ENCODE results near the gene TRIM71.

TRIM71 gene

DNA sequence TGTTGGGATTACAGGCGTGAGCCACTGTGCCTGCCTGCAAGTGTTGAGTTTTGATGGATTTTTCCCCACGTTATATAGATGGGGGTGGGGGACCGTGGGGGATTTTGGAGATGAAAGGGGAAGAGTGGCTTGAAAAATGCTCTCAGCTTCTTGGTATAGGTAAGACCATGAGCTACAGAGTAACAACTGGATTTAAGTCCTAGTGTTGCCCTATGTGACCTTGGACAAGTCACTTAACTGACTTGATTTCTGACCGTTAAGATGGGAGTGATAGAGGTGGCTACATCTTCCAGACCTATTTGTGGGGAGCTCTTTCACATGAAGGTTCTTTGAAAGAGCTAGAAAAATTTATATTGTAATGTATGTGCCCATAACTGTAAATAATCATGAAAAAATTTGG is 13.3 kb downstream of the TRIM71 start:
- no peak overlapping the region for H3K4me3 ChIP-seq (ENCODE audit: control insufficient read depth, low read depth, low read length)
- no peak for DNase-seq (ENCODE audit: low read depth)
- TF ChIP-seq, protein P1, sequence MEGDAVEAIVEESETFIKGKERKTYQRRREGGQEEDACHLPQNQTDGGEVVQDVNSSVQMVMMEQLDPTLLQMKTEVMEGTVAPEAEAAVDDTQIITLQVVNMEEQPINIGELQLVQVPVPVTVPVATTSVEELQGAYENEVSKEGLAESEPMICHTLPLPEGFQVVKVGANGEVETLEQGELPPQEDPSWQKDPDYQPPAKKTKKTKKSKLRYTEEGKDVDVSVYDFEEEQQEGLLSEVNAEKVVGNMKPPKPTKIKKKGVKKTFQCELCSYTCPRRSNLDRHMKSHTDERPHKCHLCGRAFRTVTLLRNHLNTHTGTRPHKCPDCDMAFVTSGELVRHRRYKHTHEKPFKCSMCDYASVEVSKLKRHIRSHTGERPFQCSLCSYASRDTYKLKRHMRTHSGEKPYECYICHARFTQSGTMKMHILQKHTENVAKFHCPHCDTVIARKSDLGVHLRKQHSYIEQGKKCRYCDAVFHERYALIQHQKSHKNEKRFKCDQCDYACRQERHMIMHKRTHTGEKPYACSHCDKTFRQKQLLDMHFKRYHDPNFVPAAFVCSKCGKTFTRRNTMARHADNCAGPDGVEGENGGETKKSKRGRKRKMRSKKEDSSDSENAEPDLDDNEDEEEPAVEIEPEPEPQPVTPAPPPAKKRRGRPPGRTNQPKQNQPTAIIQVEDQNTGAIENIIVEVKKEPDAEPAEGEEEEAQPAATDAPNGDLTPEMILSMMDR (IDR thresholded peaks at IDR 0.05; ENCODE audit: control insufficient read depth, insufficient read depth, low read depth, low read length, missing control alignments), result no peak

DNA sequence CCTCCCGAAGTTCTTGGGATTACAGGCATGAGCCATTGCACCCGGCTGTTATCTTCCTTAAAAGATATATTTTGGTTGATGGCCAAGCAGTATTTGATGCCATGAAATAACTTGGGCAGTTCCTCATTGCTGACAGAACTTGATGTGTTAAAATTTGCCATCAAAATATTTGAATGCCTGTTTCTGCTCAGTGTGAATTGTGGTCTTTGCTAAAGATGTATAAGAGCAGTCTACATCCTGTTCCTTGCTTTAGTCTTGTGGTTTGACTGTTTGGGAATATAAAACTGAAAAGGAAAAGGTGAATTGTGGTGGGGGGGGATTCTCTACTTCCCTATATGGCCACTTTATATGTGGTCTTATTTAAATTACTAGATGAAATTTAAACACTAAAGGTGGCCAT is 14.0 kb downstream of the TRIM71 start:
- H3K4me3 ChIP-seq (ENCODE audit: control insufficient read depth, low read depth, low read length), result no peak overlapping the region
- TF ChIP-seq, protein P1 (IDR thresholded peaks at IDR 0.05; ENCODE audit: control insufficient read depth, insufficient read depth, low read depth, low read length, missing control alignments), result no peak
- DNase-seq (ENCODE audit: low read depth), result no peak

DNA sequence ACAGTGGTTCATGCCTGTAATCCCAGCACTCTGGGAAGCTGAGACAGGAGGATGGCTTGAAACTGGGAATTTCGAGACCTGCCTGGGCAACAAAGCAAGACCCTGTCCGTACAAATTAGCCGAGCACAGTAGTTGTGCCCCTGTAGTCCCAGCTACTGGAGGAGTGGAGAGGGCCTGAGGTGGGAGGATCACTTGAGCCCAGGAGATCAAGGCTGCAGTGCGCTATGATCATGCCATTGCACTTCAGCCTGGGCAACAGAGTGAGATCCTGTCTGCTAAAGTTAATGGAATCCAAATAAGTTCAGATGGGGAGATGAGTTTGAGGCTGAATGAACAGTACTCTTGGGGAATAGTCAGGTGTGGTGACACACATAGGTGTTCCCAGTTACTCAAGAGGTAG is 14.4 kb downstream of the TRIM71 start:
- TF ChIP-seq, protein P1 (IDR thresholded peaks at IDR 0.05; ENCODE audit: control insufficient read depth, insufficient read depth, low read depth, low read length, missing control alignments), result no peak
- DNase-seq (ENCODE audit: low read depth), result no peak
- H3K4me3 ChIP-seq (ENCODE audit: control insufficient read depth, low read depth, low read length), result no peak overlapping the region

DNA sequence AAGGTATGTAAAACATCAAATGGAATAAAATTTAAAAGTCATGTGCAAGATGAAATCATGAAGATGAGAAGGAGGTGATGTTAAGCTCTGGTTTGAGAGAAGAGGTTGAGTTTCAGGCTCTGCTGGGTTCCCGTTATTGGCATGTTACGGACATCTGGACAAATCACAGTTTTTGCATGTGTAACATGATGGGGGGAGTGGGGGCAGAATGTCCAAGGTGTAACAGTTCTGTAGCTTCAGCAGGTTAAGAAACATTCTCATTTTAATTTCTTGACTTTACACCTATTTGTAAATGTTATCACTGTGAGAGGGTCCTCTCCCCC is 17.2 kb downstream of the TRIM71 start:
- no peak for DNase-seq (ENCODE audit: low read depth)
- TF ChIP-seq, protein P1 (IDR thresholded peaks at IDR 0.05; ENCODE audit: control insufficient read depth, insufficient read depth, low read depth, low read length, missing control alignments), result no peak
- no peak overlapping the region for H3K4me3 ChIP-seq (ENCODE audit: control insufficient read depth, low read depth, low read length)

DNA sequence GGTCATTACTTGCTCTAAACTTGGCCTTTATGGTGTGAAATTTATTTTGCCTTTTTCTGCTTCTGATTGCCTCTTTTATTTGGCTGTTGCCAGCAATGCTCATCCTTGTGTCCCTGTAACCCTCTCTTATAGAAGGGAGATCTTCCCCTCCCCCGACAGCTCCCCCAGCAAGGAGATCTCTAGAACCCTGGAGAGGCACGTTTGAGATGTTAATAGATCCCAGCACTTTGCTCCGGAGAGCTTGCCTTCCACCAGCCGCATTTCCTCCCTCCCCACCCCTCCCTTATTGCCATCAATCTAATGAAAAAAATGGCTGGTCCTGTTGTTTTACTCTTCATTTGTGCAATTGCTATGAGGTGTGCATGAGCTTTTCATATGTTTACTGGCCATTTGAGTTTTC is 18.2 kb downstream of the TRIM71 start:
- no peak overlapping the region for H3K4me3 ChIP-seq (ENCODE audit: control insufficient read depth, low read depth, low read length)
- no peak for DNase-seq (ENCODE audit: low read depth)
- TF ChIP-seq, protein P1 (IDR thresholded peaks at IDR 0.05; ENCODE audit: control insufficient read depth, insufficient read depth, low read depth, low read length, missing control alignments), result no peak

DNA sequence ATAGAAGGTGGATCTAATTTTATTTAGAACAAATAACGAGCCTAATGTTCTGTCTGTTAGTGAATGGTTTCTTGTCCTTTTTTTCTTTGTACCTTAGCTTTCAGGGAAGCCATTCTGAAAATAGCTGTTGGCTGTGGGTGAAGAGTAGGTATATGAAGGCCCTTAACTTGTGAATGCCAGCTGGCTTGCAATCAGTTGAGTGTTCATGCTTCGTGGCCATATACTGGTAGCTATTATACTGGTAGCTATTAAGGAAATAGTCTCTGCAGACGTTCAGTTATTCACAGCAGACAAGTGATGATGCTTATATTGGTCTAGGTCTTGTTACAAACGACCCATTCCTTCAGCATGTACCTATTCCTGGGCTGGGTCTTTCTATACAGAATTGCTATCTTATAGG is 18.8 kb downstream of the TRIM71 start:
- DNase-seq (ENCODE audit: low read depth), result no peak
- H3K4me3 ChIP-seq (ENCODE audit: control insufficient read depth, low read depth, low read length), result no peak overlapping the region
- TF ChIP-seq, protein P1 (IDR thresholded peaks at IDR 0.05; ENCODE audit: control insufficient read depth, insufficient read depth, low read depth, low read length, missing control alignments), result no peak

DNA sequence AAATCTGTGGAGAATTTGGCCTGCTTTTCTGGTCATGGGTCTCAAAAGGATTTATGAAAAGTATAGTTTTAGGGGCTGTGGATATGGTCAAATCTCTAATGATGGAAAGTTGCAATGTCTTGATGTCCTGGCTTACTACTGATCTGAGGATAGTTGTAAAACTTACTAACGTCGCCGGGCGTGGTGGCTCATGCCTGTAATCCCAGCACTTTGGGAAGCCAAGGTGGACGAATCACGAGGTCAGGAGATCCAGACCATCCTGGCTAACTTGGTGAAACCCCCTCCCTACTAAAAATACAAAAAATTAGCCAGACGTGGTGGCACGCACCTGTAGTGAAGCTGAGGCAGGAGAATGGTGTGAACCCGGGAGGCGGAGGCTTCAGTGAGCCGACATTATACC is 19.6 kb downstream of the TRIM71 start:
- H3K4me3 ChIP-seq (ENCODE audit: control insufficient read depth, low read depth, low read length), result no peak overlapping the region
- TF ChIP-seq, protein P1 (IDR thresholded peaks at IDR 0.05; ENCODE audit: control insufficient read depth, insufficient read depth, low read depth, low read length, missing control alignments), result no peak
- DNase-seq (ENCODE audit: low read depth), result no peak

Data from AG09309 (cell line).